ENCODE measurements around the gene KMT2E.

KMT2E gene

GRCh38 chr7:105105579-105105978 is 91.6 kb downstream of the KMT2E start (continued):
- no peak for TF ChIP-seq PPARA (CRISPR knock-in tag; IDR thresholded peaks at IDR 0.05; ENCODE audit: borderline replicate concordance)
- TF ChIP-seq CSDC2 (CRISPR knock-in tag; IDR thresholded peaks at IDR 0.05): no peak
- no peak for TF ChIP-seq ZFP30 (CRISPR knock-in tag; IDR thresholded peaks at IDR 0.05)
- no peak for TF ChIP-seq SNAI2 (CRISPR knock-in tag; IDR thresholded peaks at IDR 0.05)

GRCh38 chr7:105106473-105106872 is 92.5 kb downstream of the KMT2E start:
- TF ChIP-seq CSRNP3 (CRISPR knock-in tag; IDR thresholded peaks at IDR 0.05) (no peak), TCF4 (CRISPR knock-in tag; IDR thresholded peaks at IDR 0.05; ENCODE audit: borderline replicate concordance) (no peak)
- ATAC-seq: no peak

- no peak for ATAC-seq
- TF ChIP-seq PPARA (CRISPR knock-in tag; IDR thresholded peaks at IDR 0.05; ENCODE audit: borderline replicate concordance) (no peak), ZC3H10 (CRISPR knock-in tag; IDR thresholded peaks at IDR 0.05) (no peak), TSHZ2 (CRISPR knock-in tag; IDR thresholded peaks at IDR 0.05) (no peak), PATZ1 (CRISPR knock-in tag; IDR thresholded peaks at IDR 0.05; ENCODE audit: borderline replicate concordance) (no peak), BACH2 (CRISPR knock-in tag; IDR thresholded peaks at IDR 0.05; ENCODE audit: borderline replicate concordance) (no peak), ARNTL (CRISPR knock-in tag; IDR thresholded peaks at IDR 0.05; ENCODE audit: borderline replicate concordance, low read depth) (no peak), CSRNP3 (CRISPR knock-in tag; IDR thresholded peaks at IDR 0.05) (no peak), POU6F1 (CRISPR knock-in tag; IDR thresholded peaks at IDR 0.05; ENCODE audit: borderline replicate concordance, low read depth) (no peak), RARB (CRISPR knock-in tag; IDR thresholded peaks at IDR 0.05) (no peak), ZNF70 (CRISPR knock-in tag; IDR thresholded peaks at IDR 0.05) (no peak)
Observed at GRCh38 chr7:105107458-105107857, 93.5 kb downstream of the KMT2E start.

GRCh38 chr7:105112440-105113418 is 98.7 kb downstream of the KMT2E start:
- ATAC-seq: no peak; the same call in 1 of the 3 replicates
- no peak for TF ChIP-seq ZNF70 (CRISPR knock-in tag; IDR thresholded peaks at IDR 0.05)
- TF ChIP-seq GLIS3 (CRISPR knock-in tag; IDR thresholded peaks at IDR 0.05): no peak
- no peak for TF ChIP-seq PPARA (CRISPR knock-in tag; IDR thresholded peaks at IDR 0.05; ENCODE audit: borderline replicate concordance)
- TF ChIP-seq ZC3H10 (CRISPR knock-in tag; IDR thresholded peaks at IDR 0.05): no peak
- no peak for TF ChIP-seq TOX (CRISPR knock-in tag; IDR thresholded peaks at IDR 0.05; ENCODE audit: borderline replicate concordance)
- TF ChIP-seq RARB (CRISPR knock-in tag; IDR thresholded peaks at IDR 0.05): no peak
- no peak for TF ChIP-seq ISL1 (CRISPR knock-in tag; IDR thresholded peaks at IDR 0.05)
- no peak for TF ChIP-seq PATZ1 (CRISPR knock-in tag; IDR thresholded peaks at IDR 0.05; ENCODE audit: borderline replicate concordance)
- no peak for TF ChIP-seq SNAI2 (CRISPR knock-in tag; IDR thresholded peaks at IDR 0.05)
- TF ChIP-seq ESRRG (CRISPR knock-in tag; IDR thresholded peaks at IDR 0.05): no peak
- no peak for TF ChIP-seq BACH2 (CRISPR knock-in tag; IDR thresholded peaks at IDR 0.05; ENCODE audit: borderline replicate concordance)
- TF ChIP-seq TCF4 (CRISPR knock-in tag; IDR thresholded peaks at IDR 0.05; ENCODE audit: borderline replicate concordance): no peak
- TF ChIP-seq CSDC2 (CRISPR knock-in tag; IDR thresholded peaks at IDR 0.05): no peak
- TF ChIP-seq ZFP3 (CRISPR knock-in tag; IDR thresholded peaks at IDR 0.05): no peak
- no peak for TF ChIP-seq CREB5 (CRISPR knock-in tag; IDR thresholded peaks at IDR 0.05; ENCODE audit: low read depth)

Data from SK-N-SH treated with all-trans-retinoic acid at 6 μM for 48 hours (cell line).